HG02938 (cell line): Measurements from ENCODE around the gene USP10.

ENCODE experiments used
- ATAC-seq: cut with Tn5 transposase; IDR thresholded peaks from one replicate; pipeline ENCODE4 v1.9.1; 2021; ENCODE audit warnings: mild to moderate bottlenecking, moderate library complexity; ENCODE audit not compliant: unreplicated experiment

The USP10 gene

DNA sequence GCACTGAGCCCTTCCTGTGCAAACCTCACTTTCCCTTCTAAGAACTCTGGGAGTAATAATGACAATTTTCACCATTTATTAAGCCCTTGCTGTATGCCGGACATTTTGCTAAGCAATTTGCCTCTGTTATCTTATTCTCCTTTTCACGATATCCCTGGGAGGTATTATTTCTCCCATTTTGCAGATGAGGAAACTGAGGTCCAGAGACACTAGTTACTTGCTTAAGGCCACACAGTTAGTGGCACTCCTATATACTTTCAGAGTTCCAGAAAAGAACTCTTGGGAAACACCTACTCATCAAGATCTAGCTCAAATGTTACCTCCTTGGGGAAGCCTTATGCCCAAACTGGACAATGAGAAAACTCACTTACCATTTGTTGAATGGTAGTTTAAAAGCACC is 4.8 kb upstream of the USP10 start:
- ATAC-seq, result no peak

DNA sequence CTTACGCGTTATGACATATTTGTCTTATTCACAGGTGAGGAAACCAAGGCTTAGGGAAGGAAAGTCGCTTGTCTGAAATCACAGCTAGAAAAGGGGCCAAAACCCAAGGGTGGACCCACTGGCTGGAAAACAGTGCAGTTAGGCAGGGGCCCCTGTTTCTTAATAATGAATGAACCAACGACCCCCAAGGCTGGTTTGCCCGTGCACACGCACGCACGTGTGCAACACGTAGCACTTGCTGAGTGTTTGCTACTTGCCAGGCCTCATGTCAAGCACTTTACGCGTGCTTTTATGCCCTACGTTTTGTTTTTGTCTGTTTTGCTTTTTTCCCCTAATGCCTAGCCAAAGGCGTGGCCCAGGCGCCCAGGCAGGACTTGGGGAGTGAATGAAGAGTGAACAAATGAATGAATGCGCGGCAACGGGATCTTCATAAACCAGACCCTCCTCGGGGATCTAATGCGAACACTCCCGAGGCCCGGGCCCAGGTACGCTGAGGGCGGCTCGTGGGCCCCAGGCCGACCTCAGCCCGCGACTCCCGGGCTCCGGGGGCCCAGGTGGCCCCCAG is 571 bp upstream of the USP10 start:
- ATAC-seq, result no peak

DNA sequence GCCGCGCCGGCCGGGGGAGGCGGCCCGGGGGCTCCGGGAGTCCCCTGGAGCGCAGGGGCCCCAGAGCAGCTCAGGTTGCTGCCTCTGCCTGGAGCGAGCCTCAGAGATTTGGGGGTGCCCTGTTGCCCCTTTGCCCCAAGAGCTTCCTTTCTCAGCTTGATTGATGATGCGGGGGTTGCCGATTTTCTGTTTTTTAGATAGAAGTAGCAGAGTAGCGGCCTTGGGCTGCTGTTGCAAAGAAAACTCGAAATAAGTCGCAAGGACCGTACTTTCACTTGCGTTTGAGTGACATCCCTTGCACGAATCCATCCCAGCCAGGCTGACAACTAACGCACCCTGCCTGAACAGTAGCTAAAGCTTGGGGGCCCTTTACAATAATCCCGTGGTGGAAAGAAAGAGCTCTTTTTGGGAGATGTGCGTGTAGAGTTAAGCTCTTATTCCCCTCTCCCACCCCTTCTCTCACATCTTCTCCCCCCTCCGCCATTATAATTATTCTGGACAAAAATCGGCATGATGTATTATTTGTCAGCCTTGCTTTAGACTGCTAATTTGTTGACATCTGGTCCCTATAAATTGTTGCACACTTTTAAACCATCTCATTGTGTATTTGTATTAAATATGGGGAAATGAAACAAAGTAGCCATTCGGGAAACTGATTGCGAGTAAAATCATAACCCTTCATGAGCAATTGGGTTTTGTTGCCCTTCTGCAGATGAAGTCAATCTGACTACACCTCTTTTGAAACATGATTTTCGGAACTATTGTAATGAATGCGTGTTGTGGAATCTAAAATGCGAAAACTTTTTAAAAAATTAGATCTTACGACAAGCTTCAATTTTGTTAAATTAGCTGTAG is 873 bp downstream of the USP10 start:
- ATAC-seq, result peak; percentile 42

DNA sequence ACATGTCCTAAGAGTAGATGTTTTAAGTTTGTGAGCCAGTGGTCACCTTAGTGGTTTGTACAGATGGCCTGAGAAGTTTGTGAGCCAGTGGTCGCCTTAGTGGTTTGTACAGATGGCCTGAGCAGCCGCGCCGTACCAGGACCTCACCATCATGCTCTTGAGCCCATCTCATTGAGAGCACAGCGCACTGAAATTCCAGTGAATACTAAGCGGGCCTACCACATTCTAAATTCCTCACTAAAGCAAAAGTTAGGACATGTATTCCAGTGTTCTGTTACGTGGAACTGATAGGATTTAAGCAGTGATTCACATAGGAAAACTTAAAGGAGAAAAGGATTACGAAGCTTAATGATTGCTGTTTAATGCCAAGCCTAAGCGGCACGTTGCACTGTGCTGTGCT is 3.9 kb downstream of the USP10 start:
- no peak for ATAC-seq

DNA sequence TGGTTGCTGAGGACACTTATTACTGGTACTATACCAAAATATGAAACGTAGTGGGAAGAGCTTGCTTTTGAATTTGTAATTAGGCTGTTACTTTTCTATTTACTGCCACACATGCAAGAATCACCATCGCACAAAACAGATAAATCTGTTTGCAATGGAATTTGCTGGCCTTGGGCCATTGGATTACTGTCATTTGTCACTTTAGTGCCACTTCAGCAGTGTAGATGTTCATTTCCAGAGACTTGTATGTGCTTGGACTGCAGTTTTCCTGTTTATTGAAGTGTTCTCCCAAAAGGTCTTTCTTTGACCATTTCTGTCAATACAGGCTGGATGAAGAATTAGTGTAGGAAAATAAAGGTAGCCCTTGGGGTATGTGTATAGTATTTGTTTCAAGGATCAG is 4.5 kb downstream of the USP10 start:
- no peak for ATAC-seq

DNA sequence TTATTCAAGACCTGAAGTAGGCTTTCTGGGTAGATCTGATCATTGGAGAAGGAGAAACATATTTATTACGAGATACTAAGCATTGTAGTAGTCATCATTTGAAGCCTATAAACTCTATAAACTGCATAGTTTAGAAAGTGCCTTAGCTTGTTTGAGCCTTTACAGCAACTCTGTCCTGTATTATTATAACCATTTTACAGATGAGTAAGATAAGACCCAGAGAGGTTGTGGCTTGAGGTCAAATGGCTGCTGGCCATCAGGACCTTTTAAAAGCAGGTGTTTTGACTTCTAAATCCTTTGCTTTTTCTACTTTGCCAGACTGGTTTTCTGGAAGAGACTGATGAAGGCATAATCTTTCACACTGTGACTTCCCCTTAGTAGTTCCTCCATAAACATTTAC is 7.1 kb downstream of the USP10 start:
- ATAC-seq, result no peak

DNA sequence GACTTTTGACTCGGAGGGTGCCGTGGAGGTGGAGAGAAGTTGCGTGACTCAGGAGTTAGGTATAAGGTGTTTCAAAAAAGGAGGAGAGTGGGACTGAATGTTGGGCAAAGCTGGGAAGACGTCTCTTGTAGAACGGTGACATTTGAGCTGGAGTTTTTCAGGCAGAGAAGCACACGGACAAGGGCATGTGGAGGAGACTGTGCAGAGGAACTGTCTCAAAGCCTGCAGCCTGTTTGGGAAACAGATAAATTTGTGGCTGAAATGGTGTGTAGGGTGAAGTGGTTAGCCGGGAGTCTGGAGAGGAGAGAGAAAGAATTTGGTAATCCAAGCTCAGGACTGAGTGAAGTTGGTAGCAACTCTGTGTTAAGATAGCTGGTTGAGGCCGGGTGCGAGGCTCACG is 9.8 kb downstream of the USP10 start:
- ATAC-seq, result no peak

DNA sequence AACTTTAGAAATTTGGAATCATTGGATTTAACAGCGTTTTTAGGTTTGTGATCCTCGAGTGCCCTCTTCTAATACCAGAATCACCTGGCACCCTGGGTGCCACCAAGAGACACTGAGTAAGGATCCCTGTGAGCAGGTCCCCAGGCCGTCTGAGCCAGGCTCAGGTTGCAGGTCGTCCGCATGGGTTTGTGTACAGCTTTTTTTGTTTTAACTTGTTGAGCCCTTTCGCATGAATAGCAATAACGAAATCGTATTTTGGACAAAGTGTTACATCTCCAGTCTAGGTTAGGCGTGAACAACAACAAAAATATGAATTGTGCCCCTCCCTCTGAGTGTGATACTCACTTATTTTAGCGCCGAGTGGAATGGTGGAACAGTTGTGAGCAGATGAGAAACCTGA is 10.9 kb downstream of the USP10 start:
- ATAC-seq, result no peak

DNA sequence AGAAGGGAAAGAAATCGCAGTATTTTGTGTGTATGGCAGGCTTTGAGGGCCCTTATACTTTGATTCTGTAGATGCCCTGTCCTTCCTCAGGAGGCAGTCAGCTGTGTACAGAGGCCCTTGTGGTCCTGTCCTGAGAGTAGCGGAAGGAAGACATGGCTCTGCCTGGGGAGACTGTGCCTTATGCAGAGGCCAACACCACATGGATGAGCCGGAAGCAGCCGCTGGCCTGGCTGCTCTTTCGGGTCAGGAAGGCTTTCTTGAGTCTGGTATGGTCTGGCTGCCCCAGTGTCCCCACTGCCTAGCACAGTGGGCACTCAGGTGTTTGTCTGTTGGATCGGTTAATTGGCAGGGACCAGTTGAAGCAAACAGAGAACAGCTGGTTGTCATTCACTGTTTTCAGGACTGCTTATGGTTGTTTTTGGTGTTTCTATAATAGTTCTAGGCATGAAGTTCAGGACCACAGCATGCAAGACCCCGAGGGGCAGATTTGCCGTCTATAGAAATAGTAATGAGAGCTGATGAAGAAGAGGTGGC is 12.4 kb downstream of the USP10 start:
- no peak for ATAC-seq

DNA sequence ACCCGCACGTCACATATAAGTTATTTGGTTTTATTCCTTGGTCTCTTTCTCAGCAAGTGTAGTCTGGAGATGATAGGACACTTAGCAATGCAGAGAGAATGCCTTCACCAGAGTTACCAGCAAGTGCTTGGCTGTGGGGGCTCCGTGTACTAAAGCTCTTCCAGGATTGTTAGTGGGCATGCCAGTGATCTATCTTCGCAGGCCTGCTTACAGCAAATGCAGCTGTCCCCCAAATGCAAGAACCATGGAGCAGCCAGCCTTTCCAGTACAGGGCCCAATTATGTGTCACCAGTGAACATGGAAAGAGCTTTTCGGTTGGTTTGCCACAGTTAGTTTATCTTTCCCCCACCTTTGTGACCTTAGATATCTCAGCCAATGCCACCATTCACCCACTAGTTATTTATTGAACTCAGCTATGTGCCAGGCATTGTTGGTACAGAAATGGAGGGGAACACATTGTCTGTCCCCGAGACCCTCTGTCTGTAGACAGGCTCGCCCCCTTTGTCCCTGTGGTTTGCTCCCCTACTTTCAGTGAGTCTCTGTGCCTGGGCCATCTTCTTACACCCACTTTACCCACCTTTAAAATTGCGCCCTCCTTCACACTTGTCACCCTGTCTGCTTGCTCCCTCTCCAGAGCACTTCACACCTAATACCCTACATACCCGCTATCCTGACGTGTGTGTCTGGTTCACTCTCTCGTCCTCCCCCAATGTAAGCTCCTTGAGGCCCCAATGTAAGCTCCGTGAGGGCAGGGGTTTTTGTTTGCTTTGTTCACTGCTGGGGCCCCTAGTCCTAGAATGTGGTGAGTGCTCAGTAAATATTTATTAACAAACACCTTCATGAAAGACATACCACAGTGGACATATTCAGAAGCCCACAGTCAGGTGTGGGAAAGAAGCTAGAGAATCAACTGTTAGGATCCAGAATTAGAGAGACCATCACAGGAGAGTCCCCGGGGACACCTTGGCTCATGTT is 13.3 kb downstream of the USP10 start:
- ATAC-seq, result no peak

DNA sequence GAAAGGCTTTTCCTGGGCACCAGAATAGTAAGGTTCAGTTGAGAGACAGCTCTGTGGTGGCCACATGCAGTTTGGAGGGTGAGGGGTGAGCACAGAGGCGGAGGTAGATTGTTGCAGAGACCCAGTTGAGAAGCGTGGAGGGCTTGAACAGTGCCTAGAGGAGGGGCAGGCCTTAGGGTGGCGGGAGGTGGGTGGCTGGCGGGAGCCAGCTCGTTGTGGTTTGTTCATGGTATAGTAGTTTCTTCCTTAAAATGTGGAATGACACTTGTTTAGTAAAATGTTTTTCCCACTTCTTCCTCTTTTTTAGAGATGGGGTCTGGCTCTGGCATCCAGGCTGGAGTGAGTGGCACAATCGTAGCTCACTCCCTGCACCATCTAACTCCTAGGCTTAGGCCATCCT is 14.2 kb downstream of the USP10 start:
- no peak for ATAC-seq

DNA sequence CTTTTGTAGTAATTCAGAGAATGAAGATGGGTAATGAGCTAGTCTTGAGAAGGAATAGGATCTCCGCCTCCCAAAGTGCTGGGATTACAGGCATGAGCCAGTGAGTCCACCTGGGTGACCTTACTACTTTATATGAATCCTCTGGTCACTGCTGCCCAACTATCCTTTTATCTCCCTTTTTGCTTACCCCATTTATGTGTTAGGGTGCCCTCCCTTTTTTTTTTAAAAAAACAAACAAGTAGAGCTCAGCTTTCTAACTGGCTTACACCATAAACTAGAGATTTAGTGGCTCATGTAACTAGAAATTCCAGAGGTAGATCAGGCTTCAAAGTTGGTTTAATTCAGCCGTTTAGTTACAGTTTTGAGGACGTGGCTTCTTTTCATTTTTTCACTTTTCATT is 15.6 kb downstream of the USP10 start:
- no peak for ATAC-seq

DNA sequence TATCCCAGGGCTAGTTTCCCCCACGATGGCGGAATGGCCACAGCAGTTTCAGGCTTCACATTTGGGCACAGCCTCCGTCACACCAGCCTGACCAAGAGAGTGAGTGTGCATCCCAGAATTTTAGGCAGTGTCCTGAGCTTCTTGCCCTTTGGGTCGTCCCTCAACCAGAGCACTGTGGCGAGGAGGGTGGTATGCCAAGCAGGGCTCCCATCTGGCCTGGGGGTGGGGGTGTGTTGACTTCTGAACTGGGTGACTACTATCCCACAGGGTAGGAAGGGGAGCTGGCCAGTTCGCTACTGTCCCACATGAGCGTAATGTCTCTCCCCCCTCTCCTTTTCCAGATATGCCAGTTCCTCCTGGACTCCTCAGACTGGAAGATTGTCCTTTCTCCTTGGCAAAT is 16.1 kb downstream of the USP10 start:
- ATAC-seq, result no peak

DNA sequence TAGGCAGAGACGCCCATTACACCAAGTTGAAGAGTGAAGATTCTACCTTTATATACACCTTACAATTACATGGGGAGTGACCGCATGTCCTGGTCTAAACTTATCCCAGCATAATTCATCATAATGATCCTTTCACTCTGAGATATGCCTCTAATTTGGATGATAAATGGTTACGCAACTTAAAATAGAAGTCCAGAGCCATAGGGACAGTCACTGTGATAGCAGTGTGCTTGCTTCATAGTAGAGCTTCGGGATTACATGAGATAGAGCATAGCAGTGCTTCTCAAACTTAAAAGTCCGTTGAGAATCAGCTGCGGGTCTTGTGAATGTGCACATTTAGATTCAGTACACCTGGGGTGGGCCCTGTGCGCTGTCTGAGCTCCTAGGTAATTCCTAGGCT is 16.9 kb downstream of the USP10 start:
- no peak for ATAC-seq

DNA sequence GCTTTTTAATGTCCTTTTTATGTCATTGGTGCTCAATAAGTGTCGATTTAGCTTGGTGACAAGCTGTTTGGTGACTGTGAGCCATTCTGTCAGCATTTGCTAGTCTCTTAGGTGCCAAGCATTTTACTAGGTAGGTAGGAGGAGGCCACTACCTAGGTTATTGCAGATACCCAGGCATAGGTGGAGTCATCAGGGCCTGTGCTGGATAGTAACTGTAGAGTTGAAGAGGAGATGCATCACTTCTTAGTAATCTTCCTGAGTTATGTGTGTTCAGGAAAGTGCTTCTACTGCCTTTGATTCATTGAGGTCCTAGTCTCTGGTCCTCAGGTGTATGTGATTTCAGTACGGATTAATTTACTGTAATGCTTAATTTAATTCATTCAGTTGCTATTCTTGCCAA is 17.7 kb downstream of the USP10 start:
- no peak for ATAC-seq

DNA sequence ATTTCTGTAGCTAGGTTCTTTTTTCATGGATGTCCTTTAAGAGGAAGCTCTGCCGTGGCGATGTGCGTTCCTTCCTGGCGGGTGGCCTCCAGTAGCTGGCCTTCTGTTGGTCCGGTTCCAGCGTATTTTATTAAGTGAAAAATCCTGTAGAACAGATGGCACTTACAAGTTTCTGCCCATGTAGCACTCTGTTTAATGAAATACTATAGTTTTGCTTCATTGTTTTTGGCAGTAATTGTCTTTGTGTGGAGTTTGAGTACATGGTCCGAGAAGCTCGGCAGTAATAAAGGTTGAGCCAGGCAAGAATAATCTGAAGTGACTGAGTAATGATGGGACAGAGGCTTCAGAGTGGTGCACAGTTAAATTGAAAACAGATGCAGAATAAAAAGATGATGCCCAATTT is 20.4 kb downstream of the USP10 start:
- no peak for ATAC-seq

DNA sequence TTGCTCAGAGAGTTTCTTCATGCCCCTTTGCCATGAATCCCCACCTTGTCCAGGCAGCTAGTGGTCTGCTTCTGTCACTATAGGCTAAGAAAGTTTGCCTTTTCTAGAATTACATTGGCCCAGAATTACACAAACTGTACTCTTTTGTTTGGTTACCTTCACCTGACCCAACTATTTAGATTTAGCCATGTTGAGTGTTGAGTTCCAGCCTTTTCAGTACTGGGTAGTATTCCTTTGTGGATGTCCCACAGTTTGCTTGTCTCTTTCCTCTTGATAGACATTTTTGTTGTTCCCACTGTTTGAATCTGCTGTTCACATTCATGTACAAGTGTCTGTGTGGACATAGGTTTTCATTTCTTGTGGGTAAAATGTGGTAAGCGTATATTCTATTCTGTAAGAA is 22.3 kb downstream of the USP10 start:
- ATAC-seq, result no peak

DNA sequence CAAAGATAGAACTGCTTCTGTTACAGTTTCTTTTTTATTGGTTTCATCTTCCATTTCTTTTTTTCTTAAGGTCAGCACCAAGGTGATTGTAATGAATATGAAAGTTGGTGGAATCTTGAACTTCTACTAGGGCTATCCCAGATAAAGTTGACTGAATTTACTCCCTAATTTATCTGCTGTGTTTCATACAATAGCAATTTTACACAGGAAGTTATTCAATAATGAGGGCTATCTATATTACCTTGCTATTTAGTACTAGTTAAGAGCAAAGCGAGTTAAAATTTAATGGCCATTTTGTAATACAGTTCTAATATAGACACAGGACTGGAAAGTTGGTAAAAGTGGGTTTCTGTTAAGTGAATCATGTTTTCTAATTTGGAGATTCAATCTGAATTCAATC is 24.1 kb downstream of the USP10 start:
- no peak for ATAC-seq

DNA sequence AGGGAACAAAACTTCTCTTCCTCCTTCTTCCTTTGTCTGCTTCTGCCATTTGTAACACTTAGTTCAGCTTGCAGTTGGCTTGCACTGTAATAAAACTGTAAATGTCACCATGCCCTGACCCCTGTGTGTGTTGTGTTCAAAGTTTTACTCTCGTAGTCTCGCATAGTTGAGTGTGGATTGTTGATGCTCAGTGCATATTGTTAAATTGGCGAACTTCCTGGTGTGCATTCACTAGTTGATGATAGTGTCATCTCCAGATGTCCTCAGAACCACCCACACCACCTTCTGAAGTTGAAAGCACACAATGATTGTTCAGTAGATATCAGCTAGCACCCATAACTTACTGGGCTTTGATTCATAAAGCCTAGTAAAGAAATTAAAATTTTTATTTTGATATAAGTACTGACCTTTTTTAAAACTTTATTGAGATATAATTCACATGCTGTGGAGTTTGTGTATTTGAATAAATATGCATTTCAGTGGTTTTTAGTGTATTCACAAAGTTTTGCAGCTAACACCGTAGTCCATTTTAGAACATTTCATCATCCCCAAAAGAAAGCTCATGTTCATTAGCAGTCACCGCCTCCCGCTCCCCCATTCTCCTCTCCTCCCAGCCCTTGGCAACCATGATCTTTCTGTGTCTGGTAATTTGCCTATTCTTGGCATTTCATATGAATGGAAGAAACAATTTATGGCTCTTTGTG is 25.0 kb downstream of the USP10 start:
- no peak for ATAC-seq

DNA sequence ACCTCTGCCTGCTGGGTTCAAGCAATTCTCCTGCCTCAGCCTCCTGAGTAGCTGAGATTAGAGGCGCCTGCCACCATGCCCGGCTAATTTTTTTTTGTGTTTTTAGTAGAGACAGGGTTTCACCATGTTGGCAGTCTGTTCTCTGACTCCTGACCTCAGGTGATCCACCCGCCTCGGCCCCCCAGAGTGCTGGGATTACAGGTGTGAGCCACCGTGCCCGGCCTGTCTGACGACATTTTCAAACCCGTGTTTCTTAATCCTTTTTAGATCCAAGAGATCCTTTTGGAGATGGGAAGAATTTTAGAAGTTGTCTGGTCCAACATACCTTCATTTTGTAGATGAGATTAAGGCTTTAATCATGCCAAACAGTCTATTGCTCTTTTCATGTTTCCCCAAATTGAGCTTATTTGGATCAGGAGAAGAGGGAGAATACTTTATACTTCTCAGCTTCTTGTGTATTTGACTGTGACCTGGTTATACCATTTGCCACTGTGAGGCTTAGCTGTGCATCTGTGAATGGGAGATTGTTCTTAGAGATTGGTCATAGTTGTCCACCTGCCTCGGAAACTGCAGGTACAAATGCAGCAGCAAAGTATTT is 25.8 kb downstream of the USP10 start:
- ATAC-seq, result no peak
